BLaER1 treated with 17β-estradiol and CSF1 and Interleukin-3, amounts not matched to agents 10 nM and 100 nM (cell line): ENCODE data around the gene ANKRD30B.
"Not testable (repeated sequence)": the region's sequence is repeated elsewhere in the genome, so short reads cannot be mapped to it uniquely, and the experiment has no call there.

ENCODE experiments used
- H3K27ac ChIP-seq, 11 experiments: shearing (Covaris generic); formaldehyde crosslinking; 2 replicates each; pipeline ENCODE4 v1.8.1; 2022
- H3K27me3 ChIP-seq, 11 experiments: shearing (Covaris generic); formaldehyde crosslinking; 2 replicates each; pipeline ENCODE4 v1.8.1; 2022
- H3K36me3 ChIP-seq, 11 experiments: shearing (Covaris generic); formaldehyde crosslinking; 2 replicates each; pipeline ENCODE4 v1.8.1; 2022
- H3K4me1 ChIP-seq, 10 experiments: shearing (Covaris generic); formaldehyde crosslinking; 2 replicates each; pipeline ENCODE4 v1.8.1; 2022
- H3K4me2 ChIP-seq, 11 experiments: shearing (Covaris generic); formaldehyde crosslinking; 2 replicates each; pipeline ENCODE4 v1.8.1; 2022
- H3K4me3 ChIP-seq, 10 experiments: shearing (Covaris generic); formaldehyde crosslinking; 2 replicates each; pipeline ENCODE4 v1.8.1; 2022
- H3K9ac ChIP-seq, 11 experiments: shearing (Covaris generic); formaldehyde crosslinking; 2 replicates each; pipeline ENCODE4 v1.8.1; 2022
- H3K9me3 ChIP-seq, 11 experiments: shearing (Covaris generic); formaldehyde crosslinking; replicated peaks in 1 of 11; 2 replicates each; pipeline ENCODE4 v1.8.1; 2022
- H4K20me1 ChIP-seq, 11 experiments: shearing (Covaris generic); formaldehyde crosslinking; 2 replicates each; pipeline ENCODE4 v1.8.1; 2022
- Cebpa-rat ChIP-seq, 11 experiments: shearing (Covaris generic); IDR thresholded peaks; 2 replicates each; pipeline ENCODE4 v1.8.1; 2022

The ANKRD30B gene

GRCh38 chr18:14747513-14748474, at the start of gene ANKRD30B:
TSS of gene ANKRD30B (plus strand) at chr18:14748172. CDS start at chr18:14748420, 248 bp downstream.
- TF ChIP-seq Cebpa-rat (IDR thresholded peaks at IDR 0.05) = no peak
- no peaks in the 10 kb centered on the region for H4K20me1 ChIP-seq
- no peaks in the 10 kb centered on the region for H3K36me3 ChIP-seq
- peaks cover 16 to 33% (median 22%) of the 10 kb centered on the region in 11 experiments for H3K9me3 ChIP-seq
- H3K4me2 ChIP-seq = no peak within 1 kb of the TSS
- H3K4me1 ChIP-seq = no peaks in the 10 kb centered on the region
- H3K27ac ChIP-seq = no peak within 1 kb of the TSS
- no peaks in the 10 kb centered on the region for H3K27me3 ChIP-seq
- no peak within 1 kb of the TSS for H3K9ac ChIP-seq
- no peak within 1 kb of the TSS for H3K4me3 ChIP-seq

GRCh38 chr18:14701286-14702040, 46.5 kb upstream of the ANKRD30B start:
- not testable (repeated sequence) for H3K36me3 ChIP-seq, H4K20me1 ChIP-seq, H3K4me3 ChIP-seq, H3K27me3 ChIP-seq
- H3K9me3 ChIP-seq = peaks cover 0 to 25% (median 16%) of the 10 kb centered on the region in 11 experiments; a peak in 14 of 22 replicates
- peak overlapping the region in 3 of 11 experiments; percentile 8 to 35 (median 22); a peak in 2 of 22 replicates for H3K9ac ChIP-seq
- peak overlapping the region; percentile 5 to 76 (median 47); a peak in 18 of 22 replicates for H3K4me2 ChIP-seq
- H3K27ac ChIP-seq = peak overlapping the region in 5 of 11 experiments; percentile 9 to 81 (median 63); a peak in 9 of 22 replicates
- peaks cover 6 to 57% (median 43%) of the 10 kb centered on the region in 10 experiments; a peak in 18 of 20 replicates for H3K4me1 ChIP-seq

- H3K9me3 ChIP-seq, H3K9ac ChIP-seq, H3K27me3 ChIP-seq, H3K4me2 ChIP-seq, H4K20me1 ChIP-seq, H3K4me1 ChIP-seq, H3K36me3 ChIP-seq, H3K4me3 ChIP-seq, H3K27ac ChIP-seq: not testable (repeated sequence)
Measured at GRCh38 chr18:14709761-14710160, 38.2 kb upstream of the ANKRD30B start.

GRCh38 chr18:14721569-14721968, 26.4 kb upstream of the ANKRD30B start:
- not testable (repeated sequence) for H3K4me1 ChIP-seq, H3K27me3 ChIP-seq, H3K4me3 ChIP-seq, H3K36me3 ChIP-seq, H4K20me1 ChIP-seq, H3K4me2 ChIP-seq, H3K27ac ChIP-seq, H3K9ac ChIP-seq, H3K9me3 ChIP-seq

- H3K27me3 ChIP-seq, H4K20me1 ChIP-seq, H3K36me3 ChIP-seq, H3K4me1 ChIP-seq, H3K9me3 ChIP-seq, H3K9ac ChIP-seq, H3K4me2 ChIP-seq, H3K4me3 ChIP-seq, H3K27ac ChIP-seq: not testable (repeated sequence)
Measured at GRCh38 chr18:14739056-14739455, 8.9 kb upstream of the ANKRD30B start.

- Histone ChIP-seq H3K9me3 (peaks cover 16 to 33% (median 22%) of the 10 kb centered on the region in 11 experiments), H3K27ac (no peak overlapping the region), H3K4me2 (no peak overlapping the region), H3K36me3 (no peaks in the 10 kb centered on the region), H3K4me3 (no peak overlapping the region), H4K20me1 (no peaks in the 10 kb centered on the region), H3K27me3 (no peaks in the 10 kb centered on the region), H3K4me1 (no peaks in the 10 kb centered on the region), H3K9ac (no peak overlapping the region)
- no peak for TF ChIP-seq Cebpa-rat (IDR thresholded peaks at IDR 0.05)
Measured at GRCh38 chr18:14746897-14747296, 1.1 kb upstream of the ANKRD30B start.

- Histone ChIP-seq H3K9me3 (peaks cover 16 to 33% (median 22%) of the 10 kb centered on the region in 11 experiments), H3K9ac (no peak overlapping the region), H3K4me2 (no peak overlapping the region), H3K4me3 (no peak overlapping the region), H3K27me3 (no peaks in the 10 kb centered on the region), H3K36me3 (no peaks in the 10 kb centered on the region), H3K27ac (no peak overlapping the region), H4K20me1 (no peaks in the 10 kb centered on the region), H3K4me1 (no peaks in the 10 kb centered on the region)
- TF ChIP-seq Cebpa-rat (IDR thresholded peaks at IDR 0.05) = no peak
Measured at GRCh38 chr18:14748496-14748895, 524 bp downstream of the ANKRD30B start.

GRCh38 chr18:14763566-14763965, 15.6 kb downstream of the ANKRD30B start:
- not testable (repeated sequence) for H3K4me3 ChIP-seq, H3K27me3 ChIP-seq, H3K36me3 ChIP-seq, H4K20me1 ChIP-seq, H3K27ac ChIP-seq, H3K4me2 ChIP-seq, H3K9me3 ChIP-seq, H3K4me1 ChIP-seq, H3K9ac ChIP-seq

GRCh38 chr18:14767474-14767873, 19.5 kb downstream of the ANKRD30B start:
- Histone ChIP-seq H3K9me3 (no peaks in the 10 kb centered on the region), H3K9ac (no peak overlapping the region)
- TF ChIP-seq Cebpa-rat (IDR thresholded peaks at IDR 0.05) = no peak

More at GRCh38 chr18:14767474-14767873, 19.5 kb downstream of the ANKRD30B start:
- Histone ChIP-seq H3K27ac (no peak overlapping the region; a peak in 1 of 22 replicates), H3K4me2 (no peak overlapping the region; a peak in 1 of 22 replicates), H3K4me3 (no peak overlapping the region), H4K20me1 (no peaks in the 10 kb centered on the region), H3K36me3 (no peaks in the 10 kb centered on the region), H3K27me3 (no peaks in the 10 kb centered on the region), H3K4me1 (no peaks in the 10 kb centered on the region; a peak in 1 of 20 replicates)
